ENCODE results near the gene MFSD11.
"Not testable (repeated sequence)": the region's sequence is repeated elsewhere in the genome, so short reads cannot be mapped to it uniquely, and the experiment has no call there.

Gene MFSD11

GRCh38 chr17:76792348-76792747, 54.4 kb downstream of the MFSD11 start:
- H3K27me3 Mint-ChIP-seq, result no peaks in the 10 kb centered on the region

GRCh38 chr17:76793775-76794174, 55.9 kb downstream of the MFSD11 start:
- ATAC-seq (replicated peaks) (no peak), DNase-seq (no peak)
- H3K36me3 Mint-ChIP-seq (ENCODE audit: insufficient read depth), result no peaks in the 10 kb centered on the region
- H3K4me1 Mint-ChIP-seq (ENCODE audit: low read depth in 2 of 2), result peaks cover 7 to 15% of the 10 kb centered on the region in 2 donors
- no peak overlapping the region for H3K4me3 Mint-ChIP-seq
- no peaks in the 10 kb centered on the region for H3K27me3 Mint-ChIP-seq
- H3K27ac Mint-ChIP-seq, result no peak overlapping the region
- H3K9me3 Mint-ChIP-seq, result no peaks in the 10 kb centered on the region

More at GRCh38 chr17:76792348-76792747, 54.4 kb downstream of the MFSD11 start:
- H3K27ac Mint-ChIP-seq, result peak overlapping the region in 1 of 2 donors; percentile 92
- no peak for ATAC-seq (replicated peaks)
- H3K4me3 Mint-ChIP-seq, result peak overlapping the region in 1 of 2 donors; percentile 9
- H3K9me3 Mint-ChIP-seq, result no peaks in the 10 kb centered on the region
- no peaks in the 10 kb centered on the region for H3K36me3 Mint-ChIP-seq (ENCODE audit: insufficient read depth)
- peaks cover 7 to 15% of the 10 kb centered on the region in 2 donors for H3K4me1 Mint-ChIP-seq (ENCODE audit: low read depth in 2 of 2)
- DNase-seq, result no peak

GRCh38 chr17:76796081-76796480, 58.2 kb downstream of the MFSD11 start:
- no peak for DNase-seq
- Mint-ChIP-seq H3K27me3 (no peaks in the 10 kb centered on the region), H3K4me3 (no peak overlapping the region), H3K27ac (no peak overlapping the region), H3K4me1 (ENCODE audit: low read depth in 2 of 2) (peaks cover 6 to 13% of the 10 kb centered on the region in 2 donors), H3K36me3 (ENCODE audit: insufficient read depth) (no peaks in the 10 kb centered on the region), H3K9me3 (no peaks in the 10 kb centered on the region)
- no peak for ATAC-seq (replicated peaks)

GRCh38 chr17:76797241-76797840, 59.4 kb downstream of the MFSD11 start:
- Mint-ChIP-seq H3K4me1 (ENCODE audit: low read depth in 2 of 2) (peaks cover 0 to 4% of the 10 kb centered on the region in 2 donors), H3K9me3 (no peaks in the 10 kb centered on the region), H3K27ac (no peak overlapping the region), H3K4me3 (no peak overlapping the region), H3K27me3 (no peaks in the 10 kb centered on the region), H3K36me3 (ENCODE audit: insufficient read depth) (no peaks in the 10 kb centered on the region)
- ATAC-seq (replicated peaks), result no peak
- DNase-seq, result no peak

- Mint-ChIP-seq H3K4me3 (no peak overlapping the region), H3K27me3 (no peaks in the 10 kb centered on the region), H3K9me3 (no peaks in the 10 kb centered on the region), H3K27ac (no peak overlapping the region), H3K36me3 (ENCODE audit: insufficient read depth) (no peaks in the 10 kb centered on the region), H3K4me1 (ENCODE audit: low read depth in 2 of 2) (no peaks in the 10 kb centered on the region)
- ATAC-seq (replicated peaks) (no peak), DNase-seq (no peak)
Measured at GRCh38 chr17:76801706-76802105, 63.8 kb downstream of the MFSD11 start.

- Mint-ChIP-seq H3K9me3 (no peaks in the 10 kb centered on the region), H3K36me3 (ENCODE audit: insufficient read depth) (no peaks in the 10 kb centered on the region), H3K27ac (no peak overlapping the region), H3K27me3 (no peaks in the 10 kb centered on the region), H3K4me3 (no peak overlapping the region), H3K4me1 (ENCODE audit: low read depth in 2 of 2) (no peaks in the 10 kb centered on the region)
- no peak for ATAC-seq (replicated peaks)
- no peak for DNase-seq
Measured at GRCh38 chr17:76805319-76805718, 67.4 kb downstream of the MFSD11 start.

GRCh38 chr17:76806151-76806550, 68.2 kb downstream of the MFSD11 start:
- H3K4me1 Mint-ChIP-seq (ENCODE audit: low read depth in 2 of 2); H3K27ac Mint-ChIP-seq; H3K36me3 Mint-ChIP-seq (ENCODE audit: insufficient read depth); ATAC-seq (replicated peaks); H3K27me3 Mint-ChIP-seq; H3K9me3 Mint-ChIP-seq; DNase-seq; H3K4me3 Mint-ChIP-seq: not testable (repeated sequence)

GRCh38 chr17:76806767-76807166, 68.8 kb downstream of the MFSD11 start:
- not testable (repeated sequence) for H3K27ac Mint-ChIP-seq; H3K9me3 Mint-ChIP-seq; H3K27me3 Mint-ChIP-seq; H3K4me3 Mint-ChIP-seq; H3K4me1 Mint-ChIP-seq (ENCODE audit: low read depth in 2 of 2); ATAC-seq (replicated peaks); DNase-seq; H3K36me3 Mint-ChIP-seq (ENCODE audit: insufficient read depth)

GRCh38 chr17:76808326-76808725, 70.4 kb downstream of the MFSD11 start:
- ATAC-seq (replicated peaks) (no peak), DNase-seq (no peak)
- Mint-ChIP-seq H3K4me3 (no peak overlapping the region), H3K27ac (no peak overlapping the region), H3K9me3 (no peaks in the 10 kb centered on the region), H3K4me1 (ENCODE audit: low read depth in 2 of 2) (no peaks in the 10 kb centered on the region), H3K27me3 (peaks cover 0 to 9% of the 10 kb centered on the region in 2 donors), H3K36me3 (ENCODE audit: insufficient read depth) (no peaks in the 10 kb centered on the region)

GRCh38 chr17:76810956-76811355, 73.0 kb downstream of the MFSD11 start:
- Mint-ChIP-seq H3K27ac (peak overlapping the region in 1 of 2 donors; percentile 35), H3K4me3 (no peak overlapping the region), H3K27me3 (peaks cover 4 to 21% of the 10 kb centered on the region in 2 donors), H3K36me3 (ENCODE audit: insufficient read depth) (no peaks in the 10 kb centered on the region), H3K4me1 (ENCODE audit: low read depth in 2 of 2) (no peaks in the 10 kb centered on the region), H3K9me3 (no peaks in the 10 kb centered on the region)
- ATAC-seq (replicated peaks) (no peak), DNase-seq (no peak)

- peaks cover 5% of the 10 kb centered on the region in 2 donors for H3K4me1 Mint-ChIP-seq (ENCODE audit: low read depth in 2 of 2)
- no peaks in the 10 kb centered on the region for H3K9me3 Mint-ChIP-seq
- no peak for ATAC-seq (replicated peaks)
- no peak overlapping the region for H3K27ac Mint-ChIP-seq
- H3K4me3 Mint-ChIP-seq, result no peak overlapping the region
- no peak for DNase-seq
- H3K27me3 Mint-ChIP-seq, result peaks cover 4 to 21% of the 10 kb centered on the region in 2 donors
- no peaks in the 10 kb centered on the region for H3K36me3 Mint-ChIP-seq (ENCODE audit: insufficient read depth)
Measured at GRCh38 chr17:76811834-76812233, 73.9 kb downstream of the MFSD11 start.

GRCh38 chr17:76812263-76812662, 74.3 kb downstream of the MFSD11 start:
- no peak overlapping the region for H3K27ac Mint-ChIP-seq

GRCh38 chr17:76812968-76813367, 75.0 kb downstream of the MFSD11 start:
- Mint-ChIP-seq H3K36me3 (ENCODE audit: insufficient read depth) (no peaks in the 10 kb centered on the region), H3K27me3 (peaks cover 4 to 21% of the 10 kb centered on the region in 2 donors), H3K27ac (no peak overlapping the region), H3K9me3 (no peaks in the 10 kb centered on the region), H3K4me3 (no peak overlapping the region), H3K4me1 (ENCODE audit: low read depth in 2 of 2) (peaks cover 5 to 6% of the 10 kb centered on the region in 2 donors)
- DNase-seq, result no peak
- ATAC-seq (replicated peaks), result no peak

More at GRCh38 chr17:76812263-76812662, 74.3 kb downstream of the MFSD11 start:
- Mint-ChIP-seq H3K9me3 (no peaks in the 10 kb centered on the region), H3K27me3 (peaks cover 4 to 21% of the 10 kb centered on the region in 2 donors), H3K36me3 (ENCODE audit: insufficient read depth) (no peaks in the 10 kb centered on the region), H3K4me1 (ENCODE audit: low read depth in 2 of 2) (peaks cover 5 to 6% of the 10 kb centered on the region in 2 donors), H3K4me3 (no peak overlapping the region)
- ATAC-seq (replicated peaks) (no peak), DNase-seq (no peak)

GRCh38 chr17:76815907-76816589, 78.1 kb downstream of the MFSD11 start:
- not testable (repeated sequence) for H3K36me3 Mint-ChIP-seq (ENCODE audit: insufficient read depth); DNase-seq; H3K9me3 Mint-ChIP-seq; H3K4me3 Mint-ChIP-seq; H3K4me1 Mint-ChIP-seq (ENCODE audit: low read depth in 2 of 2); H3K27ac Mint-ChIP-seq
- ATAC-seq (replicated peaks), result peak; percentile 37
- H3K27me3 Mint-ChIP-seq, result peaks cover 16 to 38% of the 10 kb centered on the region in 2 donors

Measured in effector memory CD8-positive, alpha-beta T cell (primary cell).